Inflammatory macrophage (primary cell): ENCODE data around the gene CEP41.

Experiments used
- DNase-seq, 2 donors: peaks; one replicate each; pipeline ENCODE4 v3.0.0-alpha.2; 2020 to 2022

The CEP41 gene

DNA sequence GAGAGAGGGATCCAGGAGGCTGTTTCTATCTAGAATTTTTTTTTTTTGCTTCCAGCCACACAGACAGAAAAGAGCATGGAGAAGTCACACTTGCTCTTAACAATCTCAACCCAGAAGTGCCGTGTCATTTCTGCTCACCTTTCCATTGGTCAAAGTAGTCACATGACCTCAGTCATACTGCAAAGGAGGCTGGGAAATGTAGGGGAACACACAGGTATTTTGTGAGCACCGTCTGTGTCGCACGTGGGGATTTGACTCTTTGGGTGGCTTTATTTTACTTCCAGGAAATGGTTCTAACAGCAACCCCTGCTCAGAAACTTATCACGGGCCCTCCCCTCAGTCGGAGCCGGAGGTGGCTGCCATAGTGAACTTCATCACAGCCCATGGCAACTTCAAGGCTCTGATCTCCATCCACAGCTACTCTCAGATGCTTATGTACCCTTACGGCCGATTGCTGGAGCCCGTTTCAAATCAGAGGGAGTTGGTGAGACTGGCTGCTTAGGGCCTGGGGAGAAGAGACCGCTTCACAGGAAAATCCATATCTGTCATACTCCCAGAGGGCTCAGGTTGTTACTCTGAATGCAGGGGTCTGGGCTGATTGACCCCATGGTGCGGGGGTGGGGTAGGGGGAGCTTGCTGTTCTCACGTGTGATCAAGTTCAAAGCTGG is 73.6 kb downstream of the CEP41 start:
- DNase-seq: no peak

- no peak for DNase-seq
Observed at GRCh38 chr7:130366564-130366963, 74.3 kb downstream of the CEP41 start.

GRCh38 chr7:130365511-130366441 is 75.0 kb downstream of the CEP41 start:
- DNase-seq: no peak

GRCh38 chr7:130365088-130365487 is 75.7 kb downstream of the CEP41 start:
- DNase-seq: no peak

DNA sequence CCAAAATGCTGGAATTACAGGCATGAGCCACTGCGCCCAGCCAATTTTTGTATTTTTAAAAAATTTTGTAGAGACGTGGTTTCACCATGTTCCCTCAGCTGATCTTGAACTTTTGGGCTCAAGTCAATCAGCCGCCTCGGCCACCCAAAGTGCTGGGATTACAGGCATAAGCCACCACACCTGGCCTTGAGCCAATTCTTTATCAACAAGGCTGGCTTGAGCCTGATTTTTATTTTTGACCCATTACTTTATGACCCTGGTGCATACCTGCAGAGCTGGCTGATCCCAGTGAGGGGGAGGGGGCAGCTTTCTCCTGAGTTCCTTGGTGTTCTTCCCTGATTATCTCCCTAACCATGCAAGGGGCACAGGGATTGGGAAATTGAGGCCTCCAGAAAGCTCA is 76.4 kb downstream of the CEP41 start:
- no peak for DNase-seq

- no peak for DNase-seq
Observed at GRCh38 chr7:130363026-130363847, 77.6 kb downstream of the CEP41 start.

GRCh38 chr7:130362251-130362816 is 78.5 kb downstream of the CEP41 start:
- no peak for DNase-seq

- no peak for DNase-seq
Observed at GRCh38 chr7:130361681-130362080, 79.1 kb downstream of the CEP41 start.

DNA sequence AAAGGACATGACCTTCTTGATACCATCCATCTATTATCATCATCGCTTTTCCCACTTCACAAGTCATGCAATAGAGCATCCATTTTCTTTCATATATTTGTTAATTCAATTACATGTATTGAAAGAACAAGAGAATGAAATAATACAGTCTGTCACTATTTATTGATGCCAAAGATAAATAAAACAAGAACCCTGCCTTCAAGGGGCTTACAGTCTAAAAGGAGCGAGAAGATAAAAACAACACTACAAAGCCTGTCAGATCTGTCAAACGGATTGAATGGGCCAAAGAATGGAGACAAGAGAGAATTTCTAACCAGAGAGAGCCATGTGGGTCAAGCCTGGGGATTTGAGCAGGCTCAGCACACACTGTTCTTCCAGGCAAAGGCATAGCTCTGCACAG is 80.3 kb downstream of the CEP41 start:
- DNase-seq: no peak

GRCh38 chr7:130359276-130359857 is 81.4 kb downstream of the CEP41 start:
- no peak for DNase-seq

DNA sequence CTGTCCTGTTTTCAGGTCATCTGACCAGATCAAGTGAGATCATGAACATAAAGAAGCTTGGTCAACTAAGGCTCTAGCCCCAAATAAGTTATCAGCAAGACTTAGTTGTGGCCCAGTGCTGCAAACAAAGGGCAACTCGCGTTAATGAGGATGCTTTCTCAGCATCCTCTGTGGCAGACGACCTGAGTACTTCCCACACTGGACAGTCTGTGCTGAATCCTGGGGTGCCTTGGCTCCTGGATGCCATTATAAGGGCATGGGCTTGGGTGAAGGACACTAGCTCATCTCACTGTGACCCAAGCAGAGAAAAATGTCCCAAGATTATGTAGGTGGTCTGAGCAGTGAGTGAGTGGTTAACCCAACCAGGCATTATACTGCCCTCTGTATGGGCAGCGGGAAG is 82.3 kb downstream of the CEP41 start:
- no peak for DNase-seq

DNA sequence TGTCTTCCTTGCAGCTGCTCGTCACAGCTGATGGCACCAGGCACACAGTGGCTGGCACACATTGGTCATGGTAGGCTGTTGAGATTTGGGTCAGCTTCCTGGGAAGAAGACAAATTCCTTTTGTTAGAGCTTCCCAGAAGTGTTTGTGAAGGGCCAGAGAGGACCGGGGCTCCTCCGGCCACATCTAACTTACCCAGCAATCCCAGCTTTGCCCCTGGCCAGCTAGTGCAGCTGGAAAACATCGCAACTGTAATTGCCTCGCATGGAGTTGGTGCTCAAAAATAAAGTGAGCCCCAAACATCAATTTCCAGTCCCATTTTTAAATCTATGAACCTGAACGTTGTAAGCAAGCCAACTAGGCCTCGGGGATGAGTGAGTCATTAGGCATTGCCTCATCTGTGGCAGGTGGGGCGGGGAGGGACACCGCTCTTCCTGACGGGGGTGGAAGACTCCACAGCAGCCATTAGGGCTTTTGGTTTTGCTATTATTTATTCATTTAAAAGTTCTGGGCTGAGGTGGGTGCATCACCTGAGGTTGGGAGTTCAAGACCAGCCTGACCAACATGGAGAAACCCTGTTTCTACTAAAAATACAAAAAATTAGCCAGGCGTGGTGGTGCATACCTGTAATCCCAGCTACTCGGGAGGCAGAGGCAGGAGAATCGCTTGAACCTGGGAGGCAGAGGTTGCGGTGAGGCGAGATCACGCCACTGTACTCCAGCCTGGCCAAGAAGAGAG is 83.8 kb downstream of the CEP41 start:
- DNase-seq: no peak

DNA sequence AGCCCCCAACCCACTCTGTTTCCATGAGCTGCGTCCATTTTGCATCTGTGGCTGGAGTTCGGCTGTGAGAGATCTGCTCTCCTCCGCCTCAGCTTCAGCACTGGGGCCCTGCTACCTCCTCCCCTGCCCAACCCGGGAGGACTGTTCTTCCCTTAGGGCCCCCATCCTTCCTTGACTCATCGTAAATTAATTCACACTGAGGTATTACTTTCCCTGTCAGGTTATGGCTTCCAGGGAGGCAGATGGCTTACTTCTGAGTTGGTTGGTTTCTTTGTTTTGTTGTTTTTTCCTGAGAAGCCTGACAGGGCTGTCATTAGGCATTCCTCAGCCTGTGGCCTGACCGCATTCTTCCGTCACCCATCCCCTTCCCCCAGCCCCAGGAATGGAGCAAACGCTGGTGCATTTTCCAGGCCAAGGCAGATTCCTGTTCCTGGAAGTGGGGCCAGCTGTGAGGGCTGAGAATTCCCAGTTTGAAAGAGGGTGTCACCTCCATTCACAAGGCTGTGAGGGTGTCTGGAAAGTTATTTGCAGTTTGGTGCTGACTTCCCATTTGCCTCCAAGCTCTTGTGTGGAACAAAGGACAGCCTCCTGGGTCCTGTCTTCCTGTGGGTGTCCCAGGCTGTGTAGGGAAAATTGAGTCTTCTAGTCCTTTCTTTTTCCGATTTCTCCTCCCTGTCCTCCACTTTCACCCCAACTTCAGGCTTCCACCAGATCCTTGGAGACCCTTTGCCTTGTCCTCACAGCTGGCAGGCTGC is 84.5 kb downstream of the CEP41 start:
- DNase-seq: no peak

GRCh38 chr7:130353196-130353595 is 87.6 kb downstream of the CEP41 start:
- DNase-seq: no peak

- DNase-seq: no peak
Observed at GRCh38 chr7:130352194-130353074, 88.4 kb downstream of the CEP41 start.

DNA sequence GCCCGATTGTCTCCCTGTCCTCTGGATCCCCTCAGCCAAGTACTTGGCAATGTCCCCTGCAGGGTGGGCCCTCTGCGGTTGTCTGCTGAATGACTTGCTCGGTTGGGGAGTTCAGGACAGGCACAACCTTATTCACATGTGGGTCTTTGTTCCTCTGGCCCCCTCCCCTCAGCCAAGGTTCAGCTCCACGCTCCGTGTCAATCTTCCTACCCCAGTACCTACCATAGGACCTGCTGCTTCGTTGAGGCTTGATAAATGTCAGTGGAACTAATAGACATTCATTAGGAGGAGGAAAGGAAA is 89.1 kb downstream of the CEP41 start:
- DNase-seq: no peak

GRCh38 chr7:130350945-130351790 is 89.6 kb downstream of the CEP41 start:
- no peak for DNase-seq

DNA sequence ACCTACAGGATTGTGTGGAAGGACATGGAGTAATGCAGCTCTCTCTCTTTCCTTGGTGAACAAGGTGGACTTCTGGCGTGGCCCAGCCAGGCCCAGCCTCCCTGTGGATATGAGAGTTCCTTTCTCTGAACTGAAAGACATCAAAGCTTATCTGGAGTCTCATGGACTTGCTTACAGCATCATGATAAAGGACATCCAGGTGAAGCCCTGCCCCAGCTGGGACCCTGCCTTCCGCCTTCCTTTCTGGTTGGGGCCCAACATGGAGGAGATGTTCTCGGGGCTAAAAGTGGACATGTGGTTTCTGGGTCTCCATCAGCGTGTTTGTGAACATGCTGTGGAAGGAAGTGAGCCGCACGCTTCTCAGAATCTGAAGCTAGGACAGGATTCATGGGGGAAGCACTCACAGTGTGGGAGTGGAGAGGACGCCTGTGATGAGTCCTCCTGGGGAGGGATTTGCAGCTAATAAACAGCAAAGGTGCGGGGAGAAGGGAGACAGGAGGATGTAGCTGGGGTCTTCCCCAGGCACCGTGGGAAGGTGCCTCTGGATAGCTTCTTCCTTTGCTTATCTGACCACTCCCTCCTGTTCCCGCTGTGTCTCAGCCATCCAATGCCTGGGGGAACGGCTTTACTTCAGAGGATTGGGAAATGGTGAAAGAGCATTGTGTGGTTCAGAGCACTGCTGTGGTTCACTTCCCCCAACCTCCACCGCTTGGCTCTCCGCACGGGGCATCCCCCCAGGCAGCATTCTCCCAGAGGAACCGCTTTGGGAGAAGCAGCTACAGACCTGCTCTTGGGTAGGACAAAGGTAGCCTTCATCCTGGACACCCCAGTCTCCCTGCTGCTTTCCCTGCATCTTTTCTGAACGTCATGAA is 90.7 kb downstream of the CEP41 start:
- DNase-seq: peak; percentile 8 to 44
